ENCODE results near the gene MTUS2. TPM values are rescaled to one million over a fixed set of nuclear protein-coding genes. Genes with fewer than 3 reads are reported as not detected.

Gene MTUS2
- total and polyA plus RNA-seq, 4 donors, result under 0.01 to 0.70 (median 0.15) TPM

GRCh38 chr13:29318741-29319140 lies 498.6 kb downstream of the MTUS2 start:
- Histone ChIP-seq H3K4me1 (ENCODE audit: control insufficient read depth in 4 of 4, insufficient read depth in 4 of 4, low read length in 3 of 4) (no peaks in the 10 kb centered on the region), H3K27ac (ENCODE audit: low read depth in 1 of 2, low read length in 2 of 2) (no peak overlapping the region), H3K36me3 (ENCODE audit: control insufficient read depth in 4 of 4, insufficient read depth in 3 of 4, low read depth in 1 of 4, low read length in 3 of 4) (no peaks in the 10 kb centered on the region), H3K9me3 (ENCODE audit: control insufficient read depth in 4 of 4, low read length in 3 of 4) (no peaks in the 10 kb centered on the region), H3K4me3 (ENCODE audit: low read depth in 1 of 3, low read length in 3 of 3) (no peak overlapping the region), H3K9ac (ENCODE audit: low read depth in 1 of 2, low read length in 2 of 2) (no peak overlapping the region), H3K27me3 (ENCODE audit: control insufficient read depth in 4 of 4, insufficient read depth in 4 of 4, low read length in 3 of 4) (no peaks in the 10 kb centered on the region)
- TF ChIP-seq ZBTB33 (IDR thresholded peaks at IDR 0.05), result no peak
- no peak for TF ChIP-seq GABPA (IDR thresholded peaks at IDR 0.05 in 1 of 2, conservative IDR thresholded peaks at IDR 0.05 in 1 of 2)
- no peak for TF ChIP-seq NR2F2 (IDR thresholded peaks at IDR 0.05)
- no peak for TF ChIP-seq TAF1 (conservative IDR thresholded peaks at IDR 0.05)
- TF ChIP-seq RAD21 (IDR thresholded peaks at IDR 0.05), result no peak
- DNase-seq (ENCODE audit: low spot score), result no peak
- WGBS, result 54% methylated on average over 6 of the region's 6 CpGs

GRCh38 chr13:29319451-29319850 lies 499.3 kb downstream of the MTUS2 start:
- TF ChIP-seq HNF4A (conservative IDR thresholded peaks at IDR 0.05) (no peak), ATF3 (IDR thresholded peaks at IDR 0.05) (no peak), JUND (IDR thresholded peaks at IDR 0.05) (no peak)
- whole genome bisulfite sequencing, result 82% methylated on average over 9 of the region's 9 CpGs

GRCh38 chr13:29323954-29324353 lies 503.8 kb downstream of the MTUS2 start:
- Histone ChIP-seq H3K9me3 (ENCODE audit: control insufficient read depth in 4 of 4, low read length in 3 of 4) (no peaks in the 10 kb centered on the region), H3K4me1 (ENCODE audit: control insufficient read depth in 4 of 4, insufficient read depth in 4 of 4, low read length in 3 of 4) (no peaks in the 10 kb centered on the region), H3K27me3 (ENCODE audit: control insufficient read depth in 4 of 4, insufficient read depth in 4 of 4, low read length in 3 of 4) (no peaks in the 10 kb centered on the region), H3K36me3 (ENCODE audit: control insufficient read depth in 4 of 4, insufficient read depth in 3 of 4, low read depth in 1 of 4, low read length in 3 of 4) (no peaks in the 10 kb centered on the region), H3K9ac (ENCODE audit: low read depth in 1 of 2, low read length in 2 of 2) (no peak overlapping the region), H3K4me3 (ENCODE audit: low read depth in 1 of 3, low read length in 3 of 3) (no peak overlapping the region), H3K27ac (ENCODE audit: low read depth in 1 of 2, low read length in 2 of 2) (no peak overlapping the region)
- TF ChIP-seq RXRA (IDR thresholded peaks at IDR 0.05), result no peak
- no peak for TF ChIP-seq ZBTB33 (IDR thresholded peaks at IDR 0.05)
- no peak for DNase-seq (ENCODE audit: low spot score)
- 87% methylated on average over 9 of the region's 9 CpGs for WGBS

More at GRCh38 chr13:29319451-29319850, 499.3 kb downstream of the MTUS2 start:
- Histone ChIP-seq H3K4me3 (ENCODE audit: low read depth in 1 of 3, low read length in 3 of 3) (no peak overlapping the region), H3K9ac (ENCODE audit: low read depth in 1 of 2, low read length in 2 of 2) (no peak overlapping the region), H3K4me1 (ENCODE audit: control insufficient read depth in 4 of 4, insufficient read depth in 4 of 4, low read length in 3 of 4) (no peaks in the 10 kb centered on the region), H3K27ac (ENCODE audit: low read depth in 1 of 2, low read length in 2 of 2) (no peak overlapping the region), H3K36me3 (ENCODE audit: control insufficient read depth in 4 of 4, insufficient read depth in 3 of 4, low read depth in 1 of 4, low read length in 3 of 4) (no peaks in the 10 kb centered on the region), H3K27me3 (ENCODE audit: control insufficient read depth in 4 of 4, insufficient read depth in 4 of 4, low read length in 3 of 4) (no peaks in the 10 kb centered on the region), H3K9me3 (ENCODE audit: control insufficient read depth in 4 of 4, low read length in 3 of 4) (no peaks in the 10 kb centered on the region)
- no peak for DNase-seq (ENCODE audit: low spot score)

- Histone ChIP-seq H3K36me3 (ENCODE audit: control insufficient read depth in 4 of 4, insufficient read depth in 3 of 4, low read depth in 1 of 4, low read length in 3 of 4) (no peaks in the 10 kb centered on the region), H3K9me3 (ENCODE audit: control insufficient read depth in 4 of 4, low read length in 3 of 4) (no peaks in the 10 kb centered on the region), H3K4me3 (ENCODE audit: low read depth in 1 of 3, low read length in 3 of 3) (no peak overlapping the region), H3K27me3 (ENCODE audit: control insufficient read depth in 4 of 4, insufficient read depth in 4 of 4, low read length in 3 of 4) (no peaks in the 10 kb centered on the region), H3K9ac (ENCODE audit: low read depth in 1 of 2, low read length in 2 of 2) (no peak overlapping the region), H3K4me1 (ENCODE audit: control insufficient read depth in 4 of 4, insufficient read depth in 4 of 4, low read length in 3 of 4) (no peaks in the 10 kb centered on the region), H3K27ac (ENCODE audit: low read depth in 1 of 2, low read length in 2 of 2) (no peak overlapping the region)
- 89% methylated on average over 1 of the region's 1 CpG for WGBS
- no peak for DNase-seq (ENCODE audit: low spot score)
- TF ChIP-seq SP1 (IDR thresholded peaks at IDR 0.05) (no peak), JUND (IDR thresholded peaks at IDR 0.05) (no peak), GABPA (IDR thresholded peaks at IDR 0.05 in 1 of 2, conservative IDR thresholded peaks at IDR 0.05 in 1 of 2) (no peak), NR2F2 (IDR thresholded peaks at IDR 0.05) (no peak), MAX (IDR thresholded peaks at IDR 0.05) (no peak), HNF4G (IDR thresholded peaks at IDR 0.05) (no peak), TAF1 (conservative IDR thresholded peaks at IDR 0.05) (no peak), CTCF (IDR thresholded peaks at IDR 0.05; ENCODE audit: low read depth, low read length, missing input control) (no peak), YY1 (IDR thresholded peaks at IDR 0.05) (no peak), RXRA (IDR thresholded peaks at IDR 0.05) (no peak), EGR1 (IDR thresholded peaks at IDR 0.05; ENCODE audit: low read depth in 2 of 2) (no peak), FOXA1 (IDR thresholded peaks at IDR 0.05) (no peak)
These were observed 504.5 kb downstream of the MTUS2 start for GRCh38 chr13:29324601-29325000.
